HG03521 (cell line): ENCODE data around the gene NDUFS2.

Experiments
- ATAC-seq: cut with Tn5 transposase; IDR thresholded peaks from one replicate; pipeline ENCODE4 v1.9.1; 2021; ENCODE audit warnings: mild to moderate bottlenecking, moderate library complexity; ENCODE audit not compliant: unreplicated experiment

NDUFS2 gene

GRCh38 chr1:161201836-161202712 lies at the start of gene NDUFS2:
Gene NDUFS2, plus strand, starts transcription at chr1:161202367. Its CDS starts 19 bp downstream, at chr1:161202386.
- ATAC-seq, result peak; percentile 98

GRCh38 chr1:161153176-161153575 lies 49.0 kb upstream of the NDUFS2 start:
- no peak for ATAC-seq

GRCh38 chr1:161153682-161154337 lies 48.4 kb upstream of the NDUFS2 start, which contains the start of gene UFC1:
Gene UFC1, plus strand, starts transcription at chr1:161153978. Its CDS starts 20 bp downstream, at chr1:161153998.
- peak; percentile 82 for ATAC-seq

GRCh38 chr1:161157867-161158266 lies 44.3 kb upstream of the NDUFS2 start:
- no peak for ATAC-seq

GRCh38 chr1:161158316-161159010 lies 43.7 kb upstream of the NDUFS2 start:
- ATAC-seq, result no peak

GRCh38 chr1:161159087-161159912 lies 42.9 kb upstream of the NDUFS2 start, which contains the start of gene USP21:
Gene USP21, plus strand, starts transcription at chr1:161159500. Its CDS starts 1,141 bp downstream, at chr1:161160641.
- peak; percentile 83 for ATAC-seq

- ATAC-seq, result no peak
These were observed 42.3 kb upstream of the NDUFS2 start for GRCh38 chr1:161159913-161160243.

GRCh38 chr1:161160671-161161145 lies 41.5 kb upstream of the NDUFS2 start:
- no peak for ATAC-seq

GRCh38 chr1:161161652-161162051 lies 40.5 kb upstream of the NDUFS2 start:
- no peak for ATAC-seq

GRCh38 chr1:161162052-161162451 lies 40.1 kb upstream of the NDUFS2 start:
- ATAC-seq, result no peak

GRCh38 chr1:161162806-161163205 lies 39.4 kb upstream of the NDUFS2 start:
- no peak for ATAC-seq

GRCh38 chr1:161163793-161164192 lies 38.4 kb upstream of the NDUFS2 start:
- no peak for ATAC-seq

GRCh38 chr1:161164901-161165610 lies 37.1 kb upstream of the NDUFS2 start:
- ATAC-seq, result no peak

GRCh38 chr1:161165742-161166668 lies 36.2 kb upstream of the NDUFS2 start, which contains the start of gene PPOX:
Gene PPOX, plus strand, starts transcription at chr1:161166426. Its CDS starts 422 bp downstream, at chr1:161166848.
- peak; percentile 83 for ATAC-seq

GRCh38 chr1:161166669-161167548 lies 35.3 kb upstream of the NDUFS2 start:
- no peak for ATAC-seq

GRCh38 chr1:161168906-161169305 lies 33.3 kb upstream of the NDUFS2 start:
- ATAC-seq, result no peak

GRCh38 chr1:161171191-161171590 lies 31.0 kb upstream of the NDUFS2 start:
- ATAC-seq, result no peak

GRCh38 chr1:161171696-161172095 lies 30.5 kb upstream of the NDUFS2 start:
- ATAC-seq, result no peak
